ENCODE data around the gene TTYH2. TPM values are rescaled to one million over a fixed set of nuclear protein-coding genes. Genes with fewer than 3 reads are reported as not detected.
"Not testable (repeated sequence)": the region's sequence is repeated elsewhere in the genome, so short reads cannot be mapped to it uniquely, and the experiment has no call there.

The TTYH2 gene
- total and polyA plus RNA-seq, 10 donors, result 2.7 to 22.7 (median 17.7) TPM

GRCh38 chr17:74187761-74188160 lies 25.6 kb upstream of the TTYH2 start:
- no peak overlapping the region for H3K4me3 ChIP-seq
- WGBS, 5 donors, result 71 to 81% (median 76%) methylated on average over 11 of the region's 11 CpGs
- intact Hi-C loops (cut with DNase I; ENCODE audit: low total_unique reads), result no loop called here
- H3K4me1 ChIP-seq, result peaks cover 0 to 3% (median 0%) of the 10 kb centered on the region in 6 donors
- no peaks in the 10 kb centered on the region for H3K36me3 ChIP-seq
- peaks cover 0 to 28% (median 0%) of the 10 kb centered on the region in 7 donors for H3K27me3 ChIP-seq (replicated peaks in 1 of 7)
- H3K27ac ChIP-seq, result no peak overlapping the region
- peak; percentile 6 for DNase-seq
- peaks cover 0 to 5% (median 0%) of the 10 kb centered on the region in 8 donors for H3K9me3 ChIP-seq
- TF ChIP-seq CTCF (IDR thresholded peaks at IDR 0.05 in 8 of 11, conservative IDR thresholded peaks at IDR 0.05 in 3 of 11) (no peak), POLR2AphosphoS5 (IDR thresholded peaks at IDR 0.05) (no peak), POLR2A (IDR thresholded peaks at IDR 0.05) (no peak)

- Histone ChIP-seq H3K27me3 (replicated peaks in 1 of 7) (peaks cover 0 to 31% (median 7%) of the 10 kb centered on the region in 7 donors), H3K4me1 (peaks cover 0 to 10% (median 0%) of the 10 kb centered on the region in 6 donors)
- H3K4me3 ChIP-seq; intact Hi-C loops (cut with DNase I; ENCODE audit: low total_unique reads); DNase-seq; H3K36me3 ChIP-seq; H3K27ac ChIP-seq; H3K9me3 ChIP-seq: not testable (repeated sequence)
- WGBS, 5 donors, result 89 to 96% (median 90%) methylated on average over 4 of the region's 4 CpGs
Measured at GRCh38 chr17:74188687-74189086, 24.7 kb upstream of the TTYH2 start.

- intact Hi-C loops (cut with DNase I; ENCODE audit: low total_unique reads), result no loop called here
- H3K4me3 ChIP-seq, result no peak overlapping the region
- TF ChIP-seq CTCF (IDR thresholded peaks at IDR 0.05 in 8 of 11, conservative IDR thresholded peaks at IDR 0.05 in 3 of 11), result no peak
- TF ChIP-seq POLR2AphosphoS5 (IDR thresholded peaks at IDR 0.05), result no peak
- no peak for TF ChIP-seq POLR2A (IDR thresholded peaks at IDR 0.05)
- no peak overlapping the region for H3K27ac ChIP-seq
- H3K9me3 ChIP-seq, result peaks cover 0 to 5% (median 0%) of the 10 kb centered on the region in 8 donors
- 39 to 52% (median 47%) methylated on average over 2 of the region's 2 CpGs for WGBS, 5 donors
- no peaks in the 10 kb centered on the region for H3K36me3 ChIP-seq
- H3K27me3 ChIP-seq (replicated peaks in 1 of 7), result peaks cover 0 to 42% (median 9%) of the 10 kb centered on the region in 7 donors
- no peak for DNase-seq
- H3K4me1 ChIP-seq, result peaks cover 0 to 10% (median 0%) of the 10 kb centered on the region in 6 donors
Measured at GRCh38 chr17:74190154-74190553, 23.2 kb upstream of the TTYH2 start.

- Histone ChIP-seq H3K27me3 (replicated peaks in 1 of 7) (peaks cover 0 to 43% (median 15%) of the 10 kb centered on the region in 7 donors), H3K9me3 (peaks cover 0 to 5% (median 0%) of the 10 kb centered on the region in 8 donors), H3K36me3 (no peaks in the 10 kb centered on the region), H3K4me1 (peaks cover 0 to 10% (median 0%) of the 10 kb centered on the region in 6 donors), H3K27ac (no peak overlapping the region), H3K4me3 (no peak overlapping the region)
- TF ChIP-seq POLR2AphosphoS5 (IDR thresholded peaks at IDR 0.05) (no peak), POLR2A (IDR thresholded peaks at IDR 0.05) (no peak), CTCF (IDR thresholded peaks at IDR 0.05 in 8 of 11, conservative IDR thresholded peaks at IDR 0.05 in 3 of 11) (no peak)
- WGBS, 5 donors, result 50 to 69% (median 68%) methylated on average over 6 of the region's 6 CpGs
- intact Hi-C loops (cut with DNase I; ENCODE audit: low total_unique reads), result no loop called here
- DNase-seq, result peak; percentile 61
Measured at GRCh38 chr17:74190807-74191406, 22.5 kb upstream of the TTYH2 start.
